T-cell (primary cell): ENCODE data around the gene SLC14A1. TPM values are rescaled to one million over a fixed set of nuclear protein-coding genes. Genes with fewer than 3 reads are reported as not detected.
A peak's percentile ranks its signal among the peaks of the same experiment; 100 is the strongest.

ENCODE experiments used
- ATAC-seq, 4 experiments: fragments of 200-7000 bp in 3 of 4; fragments of 150-1000 bp in 1 of 4; cut with Tn5 transposase; replicated peaks in 1 of 4; 1 replicate in 3 of 4; 2 replicates in 1 of 4; pipeline ENCODE4 v1.10.0; 2021; ENCODE audit warnings: moderate library complexity in 3 of 4, mild to moderate bottlenecking in 2 of 4, moderate number of reproducible peaks in 1 of 4
- CTCF ChIA-PET, 2 donors: fragments of 300-600 bp; sonication (Branson Sonifier 250); formaldehyde crosslinking; loops; one replicate each; lab custom pipeline; 2022; ENCODE audit warnings: antibody characterized with exemption in 2 of 2; lab: Charles Lee
- POLR2A ChIA-PET, 2 donors: fragments of 300-600 bp; sonication (Branson Sonifier 250); formaldehyde crosslinking; loops; one replicate each; lab custom pipeline; 2022; ENCODE audit warnings: antibody characterized with exemption in 2 of 2; lab: Charles Lee
- DNase-seq, 35 experiments: peaks; one replicate each; pipeline versions ENCODE4 v3.0.0 to v3.0.0-alpha.2; 2013 to 2023
- H3K27ac ChIP-seq: one replicate; pipeline ENCODE4 v1.5.1; 2013; ENCODE audit warnings: low read length
- H3K27me3 ChIP-seq, 2 experiments: replicated peaks in 1 of 2; 1 replicate in 1 of 2; 2 replicates in 1 of 2; pipeline versions ENCODE4 v1.6.1 to v1.7.0; 2013; ENCODE audit warnings: low read length in 1 of 2, mixed read lengths in 1 of 2; ENCODE audit not compliant: control insufficient read depth in 2 of 2, insufficient read depth in 2 of 2; ENCODE audit errors: extremely low read depth in 1 of 2
- H3K36me3 ChIP-seq, 2 donors: 1 replicate in 1 of 2; 2 replicates in 1 of 2; pipeline versions ENCODE4 v1.6.1 to v1.7.0; 2013; ENCODE audit warnings: low read length in 1 of 2; ENCODE audit not compliant: control insufficient read depth in 2 of 2, insufficient read depth in 1 of 2; ENCODE audit errors: extremely low read depth in 1 of 2
- H3K4me1 ChIP-seq, 2 experiments: 1 replicate in 1 of 2; 2 replicates in 1 of 2; pipeline versions ENCODE4 v1.6.1 to v1.7.0; 2013; ENCODE audit warnings: low read length in 2 of 2, mixed read lengths in 1 of 2; ENCODE audit not compliant: insufficient read depth in 2 of 2, control insufficient read depth in 1 of 2; ENCODE audit errors: extremely low read depth in 1 of 2
- H3K4me3 ChIP-seq, 2 donors: 1 replicate in 1 of 2; 2 replicates in 1 of 2; pipeline versions ENCODE4 v1.5.1 to v1.7.0; 2013; ENCODE audit warnings: mild to moderate bottlenecking in 2 of 2, low read length in 1 of 2, moderate library complexity in 1 of 2; ENCODE audit not compliant: control insufficient read depth in 1 of 2; ENCODE audit errors: extremely low read depth in 1 of 2
- H3K9me3 ChIP-seq: 2 replicates; pipeline ENCODE4 v1.7.0; 2013
- H3K27ac Mint-ChIP-seq, 2 donors: one replicate each; pipeline ENCODE4 v1.8.0; 2020 to 2021; ENCODE audit warnings: mild to moderate bottlenecking in 2 of 2, mixed read lengths in 2 of 2
- H3K27me3 Mint-ChIP-seq, 2 donors: one replicate each; pipeline ENCODE4 v1.8.0; 2021 to 2022; ENCODE audit warnings: mixed read lengths in 2 of 2
- H3K36me3 Mint-ChIP-seq: one replicate; pipeline ENCODE4 v1.8.0; 2021; ENCODE audit warnings: mixed read lengths
- H3K4me1 Mint-ChIP-seq, 3 donors: one replicate each; pipeline ENCODE4 v1.8.0; 2020 to 2022; ENCODE audit warnings: mixed read lengths in 3 of 3, mild to moderate bottlenecking in 1 of 3
- H3K4me3 Mint-ChIP-seq, 3 donors: one replicate each; pipeline ENCODE4 v1.8.0; 2020 to 2022; ENCODE audit warnings: mild to moderate bottlenecking in 3 of 3, mixed read lengths in 3 of 3, moderate library complexity in 3 of 3
- H3K9me3 Mint-ChIP-seq, 3 donors: one replicate each; pipeline ENCODE4 v1.8.0; 2020 to 2022; ENCODE audit warnings: mixed read lengths in 3 of 3
- WGBS: methylation state at CpG from one replicate; pipeline ENCODE4 v1.1.5; 2013; ENCODE audit warnings: missing lambda C conversion rate; ENCODE audit not compliant: insufficient coverage; 5-methylcytosine and 5-hydroxymethylcytosine counted together
- total RNA-seq, 35 experiments: library from RNA in 6 of 35; stranded (reverse) in 6 of 35; fragments of 120-200 nt in 1 of 35; gene quantifications; one replicate each; pipeline versions ENCODE4 v1.2.1 to v1.2.4 and lab custom pipeline; 2013 to 2026

SLC14A1 gene
- total RNA-seq, 5 donors from 2014 or later (not counting 1 experiment from before 2014, with no cell fraction given), result 1.8 to 30.8 (median 2.7) TPM

GRCh38 chr18:45684341-45685115 is 39.5 kb upstream of the SLC14A1 start:
- no peaks in the 10 kb centered on the region for H3K27me3 Mint-ChIP-seq
- no peak overlapping the region for H3K27ac ChIP-seq
- ATAC-seq (no peak), DNase-seq (no peak)
- no peak overlapping the region for H3K4me3 Mint-ChIP-seq
- no peak overlapping the region for H3K4me3 ChIP-seq
- no peaks in the 10 kb centered on the region for H3K36me3 Mint-ChIP-seq
- no peaks in the 10 kb centered on the region for H3K9me3 Mint-ChIP-seq
- H3K9me3 ChIP-seq, result no peaks in the 10 kb centered on the region
- H3K27me3 ChIP-seq, result no peaks in the 10 kb centered on the region
- H3K4me1 Mint-ChIP-seq, result peaks cover 58 to 62% (median 58%) of the 10 kb centered on the region in 3 donors
- peak overlapping the region in 1 of 2 donors; percentile 79 for H3K27ac Mint-ChIP-seq
- WGBS, result no CpG with 5 or more reads among the region's 5 CpGs
- H3K4me1 ChIP-seq, result peaks cover 35 to 57% of the 10 kb centered on the region in 2 experiments
- H3K36me3 ChIP-seq, result no peaks in the 10 kb centered on the region
- CTCF ChIA-PET, result interaction anchor here (0.6 to 1.1 kb wide), 4 partner anchors 9 to 389 kb away, joined by 3 to 5 read pairs (median 4); no protein-coding TSS in a partner anchor
- POLR2A ChIA-PET, result no interaction called here

- CTCF ChIA-PET, result interaction anchor here (0.6 to 6.4 kb wide), 11 partner anchors 9 to 386 kb away, joined by 3 to 62 read pairs (median 6); no protein-coding TSS in a partner anchor
- no peaks in the 10 kb centered on the region for H3K36me3 ChIP-seq
- Mint-ChIP-seq H3K36me3 (no peaks in the 10 kb centered on the region), H3K27ac (peak overlapping the region; percentile 94 to 95), H3K27me3 (no peaks in the 10 kb centered on the region), H3K4me3 (peak overlapping the region; percentile 82 to 94 (median 84)), H3K4me1 (peaks cover 63 to 76% (median 73%) of the 10 kb centered on the region in 3 donors), H3K9me3 (no peaks in the 10 kb centered on the region)
- POLR2A ChIA-PET, result interaction anchor here (0.5 to 1.1 kb wide), 3 partner anchors 9 to 486 kb away, joined by 3 read pairs; no protein-coding TSS in a partner anchor
- DNase-seq, result peak; percentile 23 to 84 (median 51)
- H3K27me3 ChIP-seq, result peaks cover 0 to 3% of the 10 kb centered on the region in 2 experiments
- peak; percentile 87 to 88 (median 88) for ATAC-seq
- no peaks in the 10 kb centered on the region for H3K9me3 ChIP-seq
- peaks cover 35 to 70% of the 10 kb centered on the region in 2 experiments for H3K4me1 ChIP-seq
- peak overlapping the region; percentile 69 for H3K27ac ChIP-seq
- H3K4me3 ChIP-seq, result peak overlapping the region; percentile 45 to 46
- WGBS, result 0% methylated on average over 7 of the region's 7 CpGs
Observed at GRCh38 chr18:45686891-45687611, 36.9 kb upstream of the SLC14A1 start.

- Histone ChIP-seq H3K4me3 (peak overlapping the region; percentile 45 to 46), H3K9me3 (no peaks in the 10 kb centered on the region), H3K36me3 (no peaks in the 10 kb centered on the region), H3K27me3 (peaks cover 0 to 3% of the 10 kb centered on the region in 2 experiments), H3K27ac (peak overlapping the region; percentile 69), H3K4me1 (peaks cover 35 to 70% of the 10 kb centered on the region in 2 experiments)
- Mint-ChIP-seq H3K9me3 (no peaks in the 10 kb centered on the region), H3K27me3 (no peaks in the 10 kb centered on the region), H3K36me3 (no peaks in the 10 kb centered on the region), H3K4me3 (peak overlapping the region; percentile 82 to 94 (median 84)), H3K4me1 (peaks cover 58 to 76% (median 71%) of the 10 kb centered on the region in 3 donors), H3K27ac (peak overlapping the region; percentile 94 to 95)
- ATAC-seq (peak; percentile 18 to 37 (median 28)), DNase-seq (peak in 28 of 35 experiments; percentile 11 to 46 (median 26))
- POLR2A ChIA-PET, result interaction anchor here (0.5 to 1.5 kb wide), 3 partner anchors 21 to 643 kb away, joined by 3 to 4 read pairs (median 3); no protein-coding TSS in a partner anchor
- CTCF ChIA-PET, result interaction anchor here (0.6 to 6.4 kb wide), 15 partner anchors 9 to 408 kb away, joined by 3 to 62 read pairs (median 4); no protein-coding TSS in a partner anchor
- 14% methylated on average over 4 of the region's 6 CpGs for WGBS
Observed at GRCh38 chr18:45687621-45688020, 36.4 kb upstream of the SLC14A1 start.

- Mint-ChIP-seq H3K4me1 (peaks cover 56 to 75% (median 71%) of the 10 kb centered on the region in 3 donors), H3K27ac (peak overlapping the region; percentile 94 to 95), H3K36me3 (no peaks in the 10 kb centered on the region), H3K27me3 (no peaks in the 10 kb centered on the region), H3K4me3 (peak overlapping the region; percentile 82 to 94 (median 84)), H3K9me3 (no peaks in the 10 kb centered on the region)
- peaks cover 35 to 70% of the 10 kb centered on the region in 2 experiments for H3K4me1 ChIP-seq
- no peaks in the 10 kb centered on the region for H3K9me3 ChIP-seq
- ChIA-PET POLR2A (interaction anchor here (0.5 to 1.5 kb wide), 4 partner anchors 21 to 642 kb away, joined by 3 to 11 read pairs (median 4); no protein-coding TSS in a partner anchor), CTCF (interaction anchor here (0.6 to 6.4 kb wide), 15 partner anchors 9 to 408 kb away, joined by 3 to 62 read pairs (median 4); no protein-coding TSS in a partner anchor)
- DNase-seq, result peak in 1 of 35 experiments; percentile 24
- peak overlapping the region; percentile 45 to 46 for H3K4me3 ChIP-seq
- peak overlapping the region; percentile 69 for H3K27ac ChIP-seq
- no peaks in the 10 kb centered on the region for H3K36me3 ChIP-seq
- H3K27me3 ChIP-seq, result peaks cover 0 to 3% of the 10 kb centered on the region in 2 experiments
- ATAC-seq, result no peak
- WGBS, result 80% methylated on average over 1 of the region's 4 CpGs
Observed at GRCh38 chr18:45688113-45688512, 35.9 kb upstream of the SLC14A1 start.

GRCh38 chr18:45688833-45689232 is 35.1 kb upstream of the SLC14A1 start:
- H3K27ac Mint-ChIP-seq, result peak overlapping the region; percentile 94 to 95
- no peaks in the 10 kb centered on the region for H3K36me3 ChIP-seq
- H3K4me3 Mint-ChIP-seq, result peak overlapping the region; percentile 66 to 94 (median 84)
- no peaks in the 10 kb centered on the region for H3K27me3 Mint-ChIP-seq
- ChIA-PET POLR2A (interaction anchor here in 1 of 2 donors (0.5 to 1.5 kb wide), 3 partner anchors 22 to 570 kb away, joined by 3 to 11 read pairs (median 4); no protein-coding TSS in a partner anchor), CTCF (interaction anchor here (0.6 to 6.4 kb wide), 12 partner anchors 18 to 1215 kb away, joined by 3 to 62 read pairs (median 6); no protein-coding TSS in a partner anchor)
- H3K4me1 Mint-ChIP-seq, result peaks cover 56 to 70% (median 66%) of the 10 kb centered on the region in 3 donors
- H3K4me1 ChIP-seq, result peaks cover 35 to 70% of the 10 kb centered on the region in 2 experiments
- DNase-seq (peak; percentile 21 to 80 (median 59)), ATAC-seq (peak in 3 of 4 experiments; percentile 11 to 28 (median 25))
- H3K27me3 ChIP-seq, result peaks cover 0 to 3% of the 10 kb centered on the region in 2 experiments
- H3K36me3 Mint-ChIP-seq, result peaks cover 2% of the 10 kb centered on the region
- H3K4me3 ChIP-seq, result peak overlapping the region in 1 of 2 donors; percentile 46
- no peaks in the 10 kb centered on the region for H3K9me3 ChIP-seq
- H3K27ac ChIP-seq, result peak overlapping the region; percentile 69
- H3K9me3 Mint-ChIP-seq, result peaks cover 0 to 2% (median 0%) of the 10 kb centered on the region in 3 donors
- WGBS, result 0% methylated on average over 1 of the region's 4 CpGs
